H9 (cell line): Measurements from ENCODE around the gene CHRNB4. TPM values are rescaled to one million over a fixed set of nuclear protein-coding genes. Genes with fewer than 3 reads are reported as not detected.
A peak's percentile ranks its signal among the peaks of the same experiment; 100 is the strongest.

Experiments used
- DNase-seq: peaks from one replicate; pipeline ENCODE4 v3.0.0-alpha.2; 2017
- H2AFZ ChIP-seq: one replicate; pipeline ENCODE4 v1.6.1; 2013; ENCODE audit warnings: mild to moderate bottlenecking, low read length, control low read depth, moderate library complexity
- H2AK5ac ChIP-seq: 2 replicates; pipeline ENCODE4 v1.6.1; 2013; ENCODE audit warnings: low read length, control low read depth, mixed read lengths; ENCODE audit not compliant: insufficient read length
- H2BK120ac ChIP-seq: one replicate; pipeline ENCODE4 v1.6.1; 2013; ENCODE audit warnings: low read depth, mild to moderate bottlenecking, low read length, control low read depth, inconsistent platforms; ENCODE audit not compliant: poor library complexity, severe bottlenecking
- H2BK12ac ChIP-seq: 2 replicates; pipeline ENCODE4 v1.6.1; 2013; ENCODE audit warnings: low read length, control low read depth, mixed read lengths, low read depth; ENCODE audit not compliant: insufficient read length
- H2BK15ac ChIP-seq: 2 replicates; pipeline ENCODE4 v1.6.1; 2013; ENCODE audit warnings: low read depth, low read length, control low read depth
- H2BK20ac ChIP-seq: one replicate; pipeline ENCODE4 v1.6.1; 2013; ENCODE audit warnings: low read depth, mild to moderate bottlenecking, low read length, control low read depth, inconsistent platforms; ENCODE audit not compliant: poor library complexity, severe bottlenecking
- H2BK5ac ChIP-seq: 2 replicates; pipeline ENCODE4 v1.6.1; 2013; ENCODE audit warnings: low read length, control low read depth, mixed read lengths; ENCODE audit not compliant: insufficient read length
- H3K14ac ChIP-seq: 2 replicates; pipeline ENCODE4 v1.6.1; 2013; ENCODE audit warnings: low read length, control low read depth; ENCODE audit not compliant: insufficient read depth
- H3K18ac ChIP-seq: 2 replicates; pipeline ENCODE4 v1.6.1; 2013; ENCODE audit warnings: low read depth, mild to moderate bottlenecking, mixed read lengths, low read length, control low read depth; ENCODE audit not compliant: insufficient read length
- H3K23ac ChIP-seq: 2 replicates; pipeline ENCODE4 v1.6.1; 2013; ENCODE audit warnings: low read length, control low read depth, mixed read lengths, low read depth; ENCODE audit not compliant: insufficient read length
- H3K23me2 ChIP-seq: 2 replicates; pipeline ENCODE4 v1.6.1; 2013; ENCODE audit warnings: low read depth, mild to moderate bottlenecking, mixed read lengths, low read length, control low read depth; ENCODE audit not compliant: insufficient read length, poor library complexity, severe bottlenecking
- H3K27ac ChIP-seq: 2 replicates; pipeline ENCODE4 v1.5.1; 2013; ENCODE audit warnings: low read length, control low read depth, mixed read lengths, low read depth; ENCODE audit not compliant: insufficient read length
- H3K27me3 ChIP-seq: 2 replicates; pipeline ENCODE4 v1.6.1; 2013; ENCODE audit warnings: low read length, control low read depth, inconsistent platforms; ENCODE audit not compliant: insufficient read depth
- H3K4ac ChIP-seq: 2 replicates; pipeline ENCODE4 v1.6.1; 2013; ENCODE audit warnings: low read depth, mild to moderate bottlenecking, control low read depth, inconsistent platforms, low read length, moderate library complexity
- H3K4me1 ChIP-seq: 2 replicates; pipeline ENCODE4 v1.6.1; 2013; ENCODE audit warnings: low read length, control low read depth, inconsistent platforms; ENCODE audit not compliant: insufficient read depth
- H3K4me2 ChIP-seq: 2 replicates; pipeline ENCODE4 v1.6.1; 2013; ENCODE audit warnings: low read length, control low read depth, mixed read lengths; ENCODE audit not compliant: insufficient read length, insufficient read depth
- H3K56ac ChIP-seq: 2 replicates; pipeline ENCODE4 v1.6.1; 2013; ENCODE audit warnings: low read depth, mild to moderate bottlenecking, mixed read lengths, low read length, control low read depth; ENCODE audit not compliant: insufficient read length
- H3K79me1 ChIP-seq: 2 replicates; pipeline ENCODE4 v1.6.1; 2013; ENCODE audit warnings: low read depth, mild to moderate bottlenecking, moderate library complexity, low read length, control low read depth, inconsistent platforms; ENCODE audit not compliant: insufficient read depth, poor library complexity, severe bottlenecking
- H3K79me2 ChIP-seq: 2 replicates; pipeline ENCODE4 v1.6.1; 2013; ENCODE audit warnings: low read length, control low read depth, inconsistent platforms; ENCODE audit not compliant: insufficient read depth
- H3K9ac ChIP-seq: 2 replicates; pipeline ENCODE4 v1.6.1; 2013; ENCODE audit warnings: low read length, control low read depth, mixed read lengths; ENCODE audit not compliant: insufficient read length; ENCODE audit errors: extremely low read depth
- H3K9me3 ChIP-seq: one replicate; pipeline ENCODE4 v1.6.1; 2013; ENCODE audit warnings: low read depth, low read length, inconsistent platforms; ENCODE audit not compliant: control insufficient read depth
- H3T11ph ChIP-seq: one replicate; pipeline ENCODE4 v1.6.1; 2013; ENCODE audit warnings: mild to moderate bottlenecking, low read length, control low read depth, inconsistent platforms
- H4K20me1 ChIP-seq: one replicate; pipeline ENCODE4 v1.6.1; 2013; ENCODE audit not compliant: control insufficient read depth, insufficient read length, insufficient read depth
- H4K5ac ChIP-seq: 2 replicates; pipeline ENCODE4 v1.6.1; 2013; ENCODE audit warnings: low read depth, mild to moderate bottlenecking, mixed read lengths, low read length, control low read depth; ENCODE audit not compliant: insufficient read length
- H4K8ac ChIP-seq: replicated peaks from 2 replicates; pipeline ENCODE4 v1.6.1; 2013; ENCODE audit warnings: low read length, control low read depth, mixed read lengths, low read depth; ENCODE audit not compliant: insufficient read length
- H4K91ac ChIP-seq: 2 replicates; pipeline ENCODE4 v1.6.1; 2013; ENCODE audit warnings: low read depth, mild to moderate bottlenecking, moderate library complexity, mixed read lengths, low read length, control low read depth; ENCODE audit not compliant: insufficient read length
- H3K27ac Mint-ChIP-seq, 3 experiments: 2 replicates in 2 of 3; 3 replicates in 1 of 3; pipeline ENCODE4 v1.8.0; 2020 to 2021; ENCODE audit warnings: mixed read lengths in 3 of 3, mild to moderate bottlenecking in 1 of 3, moderate library complexity in 1 of 3
- H3K27me3 Mint-ChIP-seq: 2 replicates; pipeline ENCODE4 v1.8.0; 2021; ENCODE audit warnings: low read depth, mild to moderate bottlenecking, moderate library complexity, mixed read lengths
- H3K36me3 Mint-ChIP-seq, 3 experiments: 2 replicates in 2 of 3; 3 replicates in 1 of 3; pipeline ENCODE4 v1.8.0; 2020 to 2021; ENCODE audit warnings: low read depth in 3 of 3, mixed read lengths in 3 of 3; ENCODE audit not compliant: insufficient read depth in 1 of 3
- H3K4me1 Mint-ChIP-seq, 2 experiments: 2 replicates each; pipeline ENCODE4 v1.8.0; 2020; ENCODE audit warnings: mixed read lengths in 2 of 2
- H3K4me3 Mint-ChIP-seq, 2 experiments: 2 replicates in 1 of 2; 3 replicates in 1 of 2; pipeline ENCODE4 v1.8.0; 2020 to 2021; ENCODE audit warnings: mild to moderate bottlenecking in 2 of 2, mixed read lengths in 2 of 2, moderate library complexity in 1 of 2
- H3K9me3 Mint-ChIP-seq, 2 experiments: 2 replicates in 1 of 2; 3 replicates in 1 of 2; pipeline ENCODE4 v1.8.0; 2020; ENCODE audit warnings: mild to moderate bottlenecking in 2 of 2, mixed read lengths in 2 of 2, moderate library complexity in 1 of 2
- CTCF ChIP-seq: fragments of 200-600 bp; sonication (generic); conservative IDR thresholded peaks from 3 replicates; pipeline ENCODE4 v1.8.0; 2021; ENCODE audit warnings: antibody characterized with exemption, mild to moderate bottlenecking
- WGBS: extraction: QIAGEN DNeasy Blood & Tissue Kit; methylation state at CpG from one replicate; pipeline ENCODE4 v1.1.7; 2013; ENCODE audit warnings: missing lambda C conversion rate, low lambda C conversion rate, mixed read lengths; ENCODE audit not compliant: insufficient read length; ENCODE audit errors: extremely low coverage; 5-methylcytosine and 5-hydroxymethylcytosine counted together
- total RNA-seq: library from RNA; stranded (reverse); gene quantifications from 2 replicates; pipeline ENCODE4 v1.2.1, GENCODE V29; 2021

CHRNB4 gene
- total RNA-seq, 1 experiment from 2014 or later: 1.9 TPM

- Histone ChIP-seq H3K9ac (no peak overlapping the region), H3T11ph (no peak overlapping the region), H2BK12ac (no peak overlapping the region), H2BK20ac (no peak overlapping the region), H3K23me2 (no peaks in the 10 kb centered on the region), H4K91ac (no peak overlapping the region), H4K8ac (no peak overlapping the region), H3K27ac (no peak overlapping the region), H2AK5ac (no peak overlapping the region), H2BK5ac (no peak overlapping the region), H3K4me1 (peaks cover 13% of the 10 kb centered on the region), H3K9me3 (no peaks in the 10 kb centered on the region), H3K56ac (no peak overlapping the region), H3K23ac (no peak overlapping the region), H2BK120ac (no peak overlapping the region), H3K4ac (no peak overlapping the region), H4K20me1 (no peaks in the 10 kb centered on the region), H2AFZ (no peak overlapping the region), H3K18ac (no peak overlapping the region), H3K79me2 (no peaks in the 10 kb centered on the region), H3K14ac (no peak overlapping the region), H2BK15ac (no peak overlapping the region), H4K5ac (no peak overlapping the region), H3K4me2 (no peak overlapping the region), H3K79me1 (no peaks in the 10 kb centered on the region), H3K27me3 (no peaks in the 10 kb centered on the region)
- DNase-seq: no peak
- TF ChIP-seq CTCF: no peak
- Mint-ChIP-seq H3K27me3 (peaks cover 4% of the 10 kb centered on the region; the same call in 1 of the 2 replicates), H3K4me1 (peaks cover 50 to 52% of the 10 kb centered on the region in 2 experiments), H3K27ac (peak overlapping the region in 1 of 3 experiments; percentile 86; a peak in 1 of 7 replicates), H3K4me3 (no peak overlapping the region), H3K9me3 (no peaks in the 10 kb centered on the region; a peak in 1 of 5 replicates), H3K36me3 (no peaks in the 10 kb centered on the region)
- WGBS: no CpG with 5 or more reads among the region's 5 CpGs
Observed at GRCh38 chr15:78682004-78682651, 41.1 kb upstream of the CHRNB4 start.
